SK-N-SH (cell line): Measurements from ENCODE around the gene TSC2. TPM values are rescaled to one million over a fixed set of nuclear protein-coding genes. Genes with fewer than 3 reads are reported as not detected.

Experiments used
- CTCF ChIA-PET: fragments of 300-600, 350-600 bp; formaldehyde crosslinking; extraction: SDS; loops from one replicate; lab custom pipeline; 2021; lab: Yijun Ruan, JAX
- POLR2A ChIA-PET: fragments of 350-600 bp; sonication (Branson Sonifier 250); formaldehyde crosslinking; extraction: SDS; loops from one replicate; lab custom pipeline; 2020; ENCODE audit warnings: antibody characterized with exemption, inconsistent platforms; lab: Yijun Ruan, JAX
- DNase-seq: peaks from one replicate; pipeline ENCODE4 v3.0.0; 2012
- H2AFZ ChIP-seq: fragments of 200-600 bp; sonication (generic); 2 replicates; pipeline ENCODE4 v1.8.1; 2016; ENCODE audit warnings: antibody characterized with exemption, mild to moderate bottlenecking, low read depth
- H3F3A ChIP-seq: fragments of 200-600 bp; sonication (generic); replicated peaks from 2 replicates; pipeline ENCODE3; 2016; ENCODE audit warnings: antibody characterized with exemption, mild to moderate bottlenecking; ENCODE audit not compliant: insufficient read depth
- H3K27ac ChIP-seq, 2 experiments: fragments of 200-500 bp in 1 of 2; fragments of 200-600 bp in 1 of 2; sonication (Bioruptor generic) in 1 of 2; sonication (generic), shearing (Covaris generic) in 1 of 2; 2 replicates each; pipeline versions ENCODE4 v1.5.1 to v1.6.1; 2014 to 2016; ENCODE audit warnings: low read depth in 2 of 2, inconsistent platforms in 1 of 2, low read length in 1 of 2, mild to moderate bottlenecking in 1 of 2, mixed read lengths in 1 of 2
- H3K27me3 ChIP-seq: fragments of 200-600 bp; sonication (generic), shearing (Covaris generic); 2 replicates; pipeline ENCODE4 v1.6.1; 2016; ENCODE audit warnings: mixed run types; ENCODE audit not compliant: insufficient read depth
- H3K36me3 ChIP-seq, 2 experiments: fragments of 200-500 bp in 1 of 2; fragments of 200-600 bp in 1 of 2; sonication (Bioruptor generic) in 1 of 2; sonication (generic) in 1 of 2; replicated peaks in 1 of 2; 2 replicates each; pipeline versions ENCODE3 to v1.5.1; 2014 to 2016; ENCODE audit warnings: low read length in 1 of 2, mild to moderate bottlenecking in 1 of 2; ENCODE audit not compliant: insufficient read depth in 2 of 2, control insufficient read depth in 1 of 2
- H3K4me1 ChIP-seq, 2 experiments: fragments of 200-500 bp in 1 of 2; fragments of 200-600 bp in 1 of 2; sonication (Bioruptor generic) in 1 of 2; sonication (generic), shearing (Covaris generic) in 1 of 2; 2 replicates each; pipeline versions ENCODE4 v1.5.1 to v1.6.1; 2014 to 2016; ENCODE audit warnings: low read depth in 1 of 2, low read length in 1 of 2, mixed run types in 1 of 2; ENCODE audit not compliant: insufficient read depth in 2 of 2, control insufficient read depth in 1 of 2
- H3K4me2 ChIP-seq: fragments of 200-600 bp; sonication (generic), shearing (Covaris generic); 2 replicates; pipeline ENCODE4 v1.6.1; 2017; ENCODE audit warnings: mixed run types
- H3K4me3 ChIP-seq, 2 experiments: fragments of 200-500 bp in 1 of 2; fragments of 200-600 bp in 1 of 2; sonication (Bioruptor generic) in 1 of 2; sonication (generic), shearing (Covaris generic) in 1 of 2; 2 replicates each; pipeline versions ENCODE4 v1.5.1 to v1.8.1; 2014 to 2016; ENCODE audit warnings: low read depth in 2 of 2, inconsistent platforms in 1 of 2, low read length in 1 of 2, mild to moderate bottlenecking in 1 of 2, mixed read lengths in 1 of 2, moderate library complexity in 1 of 2
- H3K79me2 ChIP-seq: fragments of 200-600 bp; sonication (generic); 2 replicates; pipeline ENCODE4 v1.8.1; 2017; ENCODE audit warnings: mild to moderate bottlenecking; ENCODE audit not compliant: insufficient read depth
- H3K9ac ChIP-seq: fragments of 200-600 bp; sonication (generic); 2 replicates; pipeline ENCODE4 v1.6.1; 2017; ENCODE audit warnings: mixed run types
- H3K9me2 ChIP-seq: fragments of 200-600 bp; sonication (generic); 2 replicates; pipeline ENCODE4 v1.6.1; 2017; ENCODE audit warnings: mixed run types
- H3K9me3 ChIP-seq: fragments of 200-600 bp; sonication (generic); 2 replicates; pipeline ENCODE4 v1.6.1; 2017; ENCODE audit warnings: mixed run types, mild to moderate bottlenecking, moderate library complexity
- H4K20me1 ChIP-seq: fragments of 200-600 bp; sonication (generic); 2 replicates; pipeline ENCODE4 v1.6.1; 2017; ENCODE audit warnings: mild to moderate bottlenecking, mixed run types; ENCODE audit not compliant: insufficient read depth
- CHD2 ChIP-seq: fragments of 150-350 bp; IDR thresholded peaks from 2 replicates; pipeline ENCODE4 v1.6.1; 2018; ENCODE audit warnings: low read length; ENCODE audit not compliant: partially characterized antibody
- ELF1 ChIP-seq: IDR thresholded peaks from 2 replicates; pipeline ENCODE4 v1.4.0; 2012
- FOSL2 ChIP-seq: IDR thresholded peaks from 2 replicates; pipeline ENCODE4 v1.4.0; 2012; ENCODE audit warnings: low read depth, mild to moderate bottlenecking, moderate library complexity, borderline replicate concordance
- JUND ChIP-seq: IDR thresholded peaks from 2 replicates; pipeline ENCODE4 v1.4.0; 2012
- MAX ChIP-seq: IDR thresholded peaks from 2 replicates; pipeline ENCODE4 v1.4.0; 2012; ENCODE audit warnings: low read depth
- NFIC ChIP-seq: IDR thresholded peaks from 2 replicates; pipeline ENCODE4 v1.4.0; 2012; ENCODE audit warnings: borderline replicate concordance
- RCOR1 ChIP-seq: fragments of 150-350 bp; IDR thresholded peaks from 2 replicates; pipeline ENCODE4 v1.6.1; 2017; ENCODE audit warnings: antibody characterized with exemption, low read length
- SIN3A ChIP-seq: IDR thresholded peaks from 2 replicates; pipeline ENCODE4 v1.6.1; 2012; ENCODE audit warnings: low read depth, mild to moderate bottlenecking, low read length, moderate library complexity, borderline replicate concordance
- SMC3 ChIP-seq: IDR thresholded peaks from 2 replicates; pipeline ENCODE4 v1.6.1; 2012; ENCODE audit warnings: low read depth, low read length, improper control_type of control experiment
- TCF12 ChIP-seq: IDR thresholded peaks from 2 replicates; pipeline ENCODE4 v1.4.0; 2012
- WGBS: methylation state at CpG from one replicate; pipeline ENCODE4 v1.1.6; 2017; ENCODE audit warnings: low lambda C conversion rate; 5-methylcytosine and 5-hydroxymethylcytosine counted together
- polyA plus RNA-seq, 3 experiments: library from polyadenylated mRNA; depleted of rRNA; stranded (reverse); fragments of >200 nt; gene quantifications; 2 replicates each; pipeline ENCODE4 v1.2.3, GENCODE V29; 2012
- TF ChIP-seq, protein P1 (sequence below): fragments of 200-600 bp; sonication (generic); IDR thresholded peaks from 2 replicates; pipeline ENCODE4 v1.6.1; 2017; ENCODE audit warnings: antibody characterized with exemption, mild to moderate bottlenecking, moderate library complexity
- TF ChIP-seq, protein P2 (sequence below): IDR thresholded peaks from 2 replicates; pipeline ENCODE4 v1.6.1; 2012; ENCODE audit warnings: mild to moderate bottlenecking, low read depth, low read length, moderate library complexity

The TSC2 gene
- polyA plus RNA-seq, 1 of the 3 experiments (the other 2 are of a cell fraction): 96.1 TPM

DNA sequence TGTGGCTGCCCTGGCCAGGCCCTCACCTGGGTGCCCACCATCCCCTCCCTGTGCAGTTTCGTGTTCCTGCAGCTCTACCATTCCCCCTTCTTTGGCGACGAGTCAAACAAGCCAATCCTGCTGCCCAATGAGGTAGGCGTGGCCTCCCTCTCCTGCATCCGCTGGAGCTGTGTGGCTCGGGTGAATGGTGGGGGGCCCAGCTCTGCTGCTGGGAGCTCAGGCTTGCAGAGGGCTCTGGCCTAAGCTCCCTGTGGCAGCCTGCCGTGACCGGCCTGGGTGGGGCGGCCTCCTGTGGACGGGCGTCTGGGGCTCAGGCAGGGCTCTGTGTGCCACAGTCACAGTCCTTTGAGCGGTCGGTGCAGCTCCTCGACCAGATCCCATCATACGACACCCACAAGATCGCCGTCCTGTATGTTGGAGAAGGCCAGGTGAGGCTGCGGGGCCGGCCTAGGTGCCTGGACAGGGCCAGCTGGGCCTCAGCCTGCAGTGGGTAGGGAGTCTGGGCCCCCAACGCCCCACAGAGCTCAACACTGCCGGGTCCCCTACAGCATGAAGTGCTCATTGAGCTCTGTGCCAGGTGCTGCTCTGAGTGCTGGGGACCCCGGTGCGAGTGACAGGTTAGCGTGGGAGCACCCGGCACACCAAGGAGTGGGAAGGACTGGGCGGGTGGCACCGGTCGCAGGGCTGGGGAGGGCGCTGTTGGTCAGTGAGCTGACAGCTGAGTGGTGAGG lies 37.3 kb downstream of the TSC2 start:
- H3K4me3 ChIP-seq: no peak overlapping the region
- no peaks in the 10 kb centered on the region; a peak in 1 of 4 replicates for H3K4me1 ChIP-seq
- 89% methylated on average over 20 of the region's 29 CpGs for WGBS
- no peaks in the 10 kb centered on the region for H3K27me3 ChIP-seq
- no peak overlapping the region; a peak in 1 of 4 replicates for H3K27ac ChIP-seq
- H3F3A ChIP-seq: peaks cover 10% of the 10 kb centered on the region
- TF ChIP-seq JUND (no peak), SMC3 (no peak), FOSL2 (no peak), CHD2 (no peak), RCOR1 (no peak), TCF12 (no peak), SIN3A (no peak), ELF1 (no peak), MAX (no peak), NFIC (no peak)
- TF ChIP-seq, protein P1, sequence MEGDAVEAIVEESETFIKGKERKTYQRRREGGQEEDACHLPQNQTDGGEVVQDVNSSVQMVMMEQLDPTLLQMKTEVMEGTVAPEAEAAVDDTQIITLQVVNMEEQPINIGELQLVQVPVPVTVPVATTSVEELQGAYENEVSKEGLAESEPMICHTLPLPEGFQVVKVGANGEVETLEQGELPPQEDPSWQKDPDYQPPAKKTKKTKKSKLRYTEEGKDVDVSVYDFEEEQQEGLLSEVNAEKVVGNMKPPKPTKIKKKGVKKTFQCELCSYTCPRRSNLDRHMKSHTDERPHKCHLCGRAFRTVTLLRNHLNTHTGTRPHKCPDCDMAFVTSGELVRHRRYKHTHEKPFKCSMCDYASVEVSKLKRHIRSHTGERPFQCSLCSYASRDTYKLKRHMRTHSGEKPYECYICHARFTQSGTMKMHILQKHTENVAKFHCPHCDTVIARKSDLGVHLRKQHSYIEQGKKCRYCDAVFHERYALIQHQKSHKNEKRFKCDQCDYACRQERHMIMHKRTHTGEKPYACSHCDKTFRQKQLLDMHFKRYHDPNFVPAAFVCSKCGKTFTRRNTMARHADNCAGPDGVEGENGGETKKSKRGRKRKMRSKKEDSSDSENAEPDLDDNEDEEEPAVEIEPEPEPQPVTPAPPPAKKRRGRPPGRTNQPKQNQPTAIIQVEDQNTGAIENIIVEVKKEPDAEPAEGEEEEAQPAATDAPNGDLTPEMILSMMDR: no peak
- TF ChIP-seq, protein P2, sequence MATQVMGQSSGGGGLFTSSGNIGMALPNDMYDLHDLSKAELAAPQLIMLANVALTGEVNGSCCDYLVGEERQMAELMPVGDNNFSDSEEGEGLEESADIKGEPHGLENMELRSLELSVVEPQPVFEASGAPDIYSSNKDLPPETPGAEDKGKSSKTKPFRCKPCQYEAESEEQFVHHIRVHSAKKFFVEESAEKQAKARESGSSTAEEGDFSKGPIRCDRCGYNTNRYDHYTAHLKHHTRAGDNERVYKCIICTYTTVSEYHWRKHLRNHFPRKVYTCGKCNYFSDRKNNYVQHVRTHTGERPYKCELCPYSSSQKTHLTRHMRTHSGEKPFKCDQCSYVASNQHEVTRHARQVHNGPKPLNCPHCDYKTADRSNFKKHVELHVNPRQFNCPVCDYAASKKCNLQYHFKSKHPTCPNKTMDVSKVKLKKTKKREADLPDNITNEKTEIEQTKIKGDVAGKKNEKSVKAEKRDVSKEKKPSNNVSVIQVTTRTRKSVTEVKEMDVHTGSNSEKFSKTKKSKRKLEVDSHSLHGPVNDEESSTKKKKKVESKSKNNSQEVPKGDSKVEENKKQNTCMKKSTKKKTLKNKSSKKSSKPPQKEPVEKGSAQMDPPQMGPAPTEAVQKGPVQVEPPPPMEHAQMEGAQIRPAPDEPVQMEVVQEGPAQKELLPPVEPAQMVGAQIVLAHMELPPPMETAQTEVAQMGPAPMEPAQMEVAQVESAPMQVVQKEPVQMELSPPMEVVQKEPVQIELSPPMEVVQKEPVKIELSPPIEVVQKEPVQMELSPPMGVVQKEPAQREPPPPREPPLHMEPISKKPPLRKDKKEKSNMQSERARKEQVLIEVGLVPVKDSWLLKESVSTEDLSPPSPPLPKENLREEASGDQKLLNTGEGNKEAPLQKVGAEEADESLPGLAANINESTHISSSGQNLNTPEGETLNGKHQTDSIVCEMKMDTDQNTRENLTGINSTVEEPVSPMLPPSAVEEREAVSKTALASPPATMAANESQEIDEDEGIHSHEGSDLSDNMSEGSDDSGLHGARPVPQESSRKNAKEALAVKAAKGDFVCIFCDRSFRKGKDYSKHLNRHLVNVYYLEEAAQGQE: no peak
- no peak overlapping the region for H3K9ac ChIP-seq
- ChIA-PET POLR2A (interaction anchor here (0.7 to 1.0 kb wide), 2 partner anchors 55 to 70 kb away, joined by 3 read pairs; partner anchors contain the start of gene TRAF7), CTCF (interaction anchor here (0.9 to 2.1 kb wide), 3 partner anchors 56 to 81 kb away, joined by 3 to 7 read pairs (median 4); no protein-coding TSS in a partner anchor)
- H2AFZ ChIP-seq: no peak overlapping the region
- no peak overlapping the region for H3K4me2 ChIP-seq
- no peaks in the 10 kb centered on the region for H3K9me2 ChIP-seq
- no peaks in the 10 kb centered on the region for H3K9me3 ChIP-seq
- H3K36me3 ChIP-seq: peaks cover 0 to 93% of the 10 kb centered on the region in 2 experiments
- peaks cover 7% of the 10 kb centered on the region; the same call in 1 of the 2 replicates for H4K20me1 ChIP-seq
- no peak for DNase-seq
- no peaks in the 10 kb centered on the region for H3K79me2 ChIP-seq
